GM23248 (cell line): Measurements from ENCODE around the gene KCNJ18.
"Not testable (repeated sequence)": the region's sequence is repeated elsewhere in the genome, so short reads cannot be mapped to it uniquely, and the experiment has no call there.

ENCODE experiments used
- EZH2 ChIP-seq: fragments of 200-600 bp; sonication (generic); IDR thresholded peaks from 2 replicates; pipeline ENCODE4 v1.6.1; 2018; ENCODE audit warnings: antibody characterized with exemption, mild to moderate bottlenecking; ENCODE audit not compliant: insufficient read depth, poor library complexity, severe bottlenecking
- EZH2phosphoT487 ChIP-seq: fragments of 200-600 bp; sonication (generic); IDR thresholded peaks from 2 replicates; pipeline ENCODE4 v1.6.1; 2018; ENCODE audit warnings: antibody characterized with exemption, moderate library complexity, mild to moderate bottlenecking, low read depth; ENCODE audit not compliant: insufficient read depth

GRCh38 chr17:21701090-21701489 is 8.8 kb downstream of the KCNJ18 start:
- not testable (repeated sequence) for TF ChIP-seq EZH2, EZH2phosphoT487
